ENCODE results near the gene YBX2.
A peak's percentile ranks its signal among the peaks of the same experiment; 100 is the strongest.

Gene YBX2

DNA sequence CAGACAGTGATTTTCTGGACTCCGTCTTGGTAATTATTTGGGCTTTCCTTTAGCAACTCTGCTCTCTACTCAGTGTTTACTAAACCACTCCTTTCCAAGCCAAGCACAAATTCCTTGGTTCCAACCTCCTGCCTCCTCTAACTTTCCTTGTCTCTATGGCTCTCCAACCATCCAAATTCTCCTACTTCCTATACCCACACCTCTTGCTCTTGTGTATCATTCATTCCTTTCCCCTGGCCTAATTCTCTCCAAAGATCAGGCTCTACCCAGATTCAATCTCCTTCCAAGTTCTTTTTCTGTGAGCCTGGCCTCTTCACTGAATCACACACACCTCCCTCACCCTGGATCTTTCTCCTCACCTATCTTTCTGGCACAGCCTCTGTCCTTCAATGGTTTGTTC, 33.6 kb upstream of the YBX2 start:
- Mint-ChIP-seq H3K36me3 (peaks cover 45% of the 10 kb centered on the region), H3K9me3 (no peaks in the 10 kb centered on the region), H3K27ac (peak overlapping the region; percentile 0), H3K4me1 (peaks cover 59% of the 10 kb centered on the region), H3K4me3 (peak overlapping the region; percentile 88)
- no peak for ATAC-seq
- no peak for DNase-seq (ENCODE audit: low spot score in 2 of 2)

DNA sequence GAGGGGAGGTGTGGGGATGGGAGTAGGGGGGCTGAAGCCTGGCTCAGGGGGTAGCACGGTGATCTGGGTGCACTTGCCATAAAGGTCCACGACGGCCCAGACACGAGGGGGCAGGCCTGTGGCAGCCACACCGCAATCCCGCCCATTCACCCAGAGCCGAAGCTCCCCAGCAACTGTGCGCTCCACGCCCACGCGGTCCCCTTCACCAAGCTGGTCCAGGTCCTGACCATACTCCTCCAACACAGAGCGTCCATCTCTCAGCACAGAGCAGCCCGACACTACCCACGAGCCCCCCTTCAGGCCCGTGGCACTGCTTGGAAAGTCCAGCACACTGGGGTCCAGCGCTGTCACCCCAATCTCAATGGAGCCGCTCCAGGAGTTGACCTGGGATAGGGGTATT, 33.1 kb upstream of the YBX2 start:
- H3K9me3 Mint-ChIP-seq, result no peaks in the 10 kb centered on the region
- peak overlapping the region; percentile 0 for H3K27ac Mint-ChIP-seq
- DNase-seq (ENCODE audit: low spot score in 2 of 2), result no peak
- H3K36me3 Mint-ChIP-seq, result peaks cover 50% of the 10 kb centered on the region
- H3K4me3 Mint-ChIP-seq, result peak overlapping the region; percentile 88
- no peak for ATAC-seq
- peaks cover 56% of the 10 kb centered on the region for H3K4me1 Mint-ChIP-seq

DNA sequence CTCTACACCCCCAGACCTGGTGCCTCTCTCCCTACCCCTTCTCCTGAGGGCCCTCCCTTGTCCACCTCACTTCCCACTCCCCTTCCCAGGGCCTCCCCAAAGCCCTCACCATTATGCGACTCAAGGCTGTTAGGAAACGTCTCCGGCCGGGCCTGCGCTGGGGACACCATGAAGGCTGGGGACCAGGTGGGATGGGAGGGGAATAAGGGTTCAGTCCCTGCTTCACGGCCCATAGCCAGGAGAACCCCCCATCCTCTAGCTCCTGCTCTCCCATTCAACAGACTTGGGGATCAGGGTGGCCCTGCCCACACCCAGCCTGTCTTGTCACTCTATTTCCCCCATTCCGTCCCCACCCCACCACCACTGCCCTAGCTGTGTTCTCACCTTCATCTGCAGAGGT, 32.6 kb upstream of the YBX2 start:
- Mint-ChIP-seq H3K36me3 (peaks cover 55% of the 10 kb centered on the region), H3K27ac (peak overlapping the region; percentile 0), H3K9me3 (no peaks in the 10 kb centered on the region), H3K4me1 (peaks cover 52% of the 10 kb centered on the region), H3K4me3 (peak overlapping the region; percentile 88)
- no peak for ATAC-seq
- DNase-seq (ENCODE audit: low spot score in 2 of 2), result no peak

DNA sequence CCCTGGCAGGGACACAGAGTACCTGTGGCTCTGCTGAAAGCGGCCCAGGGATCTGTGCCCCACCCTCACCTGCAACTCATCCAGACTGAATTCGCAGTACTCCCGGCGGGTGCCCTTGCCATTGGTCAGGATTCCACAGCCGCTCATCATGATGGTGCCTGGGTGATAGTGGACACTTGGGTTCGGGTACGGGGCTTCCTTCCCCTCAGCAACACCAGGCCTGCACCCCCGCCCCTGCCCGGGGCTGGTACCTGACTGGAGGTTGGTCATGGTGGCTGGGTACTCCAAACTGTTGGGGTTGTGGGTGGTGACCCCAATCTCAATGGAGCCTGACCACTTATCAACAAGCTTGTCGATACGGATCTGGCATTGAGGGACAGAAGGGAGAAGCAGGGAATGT, 31.7 kb upstream of the YBX2 start:
- peaks cover 63% of the 10 kb centered on the region for H3K36me3 Mint-ChIP-seq
- H3K27ac Mint-ChIP-seq, result no peak overlapping the region
- ATAC-seq, result no peak
- peaks cover 52% of the 10 kb centered on the region for H3K4me1 Mint-ChIP-seq
- H3K4me3 Mint-ChIP-seq, result no peak overlapping the region
- H3K9me3 Mint-ChIP-seq, result no peaks in the 10 kb centered on the region
- no peak for DNase-seq (ENCODE audit: low spot score in 2 of 2)

DNA sequence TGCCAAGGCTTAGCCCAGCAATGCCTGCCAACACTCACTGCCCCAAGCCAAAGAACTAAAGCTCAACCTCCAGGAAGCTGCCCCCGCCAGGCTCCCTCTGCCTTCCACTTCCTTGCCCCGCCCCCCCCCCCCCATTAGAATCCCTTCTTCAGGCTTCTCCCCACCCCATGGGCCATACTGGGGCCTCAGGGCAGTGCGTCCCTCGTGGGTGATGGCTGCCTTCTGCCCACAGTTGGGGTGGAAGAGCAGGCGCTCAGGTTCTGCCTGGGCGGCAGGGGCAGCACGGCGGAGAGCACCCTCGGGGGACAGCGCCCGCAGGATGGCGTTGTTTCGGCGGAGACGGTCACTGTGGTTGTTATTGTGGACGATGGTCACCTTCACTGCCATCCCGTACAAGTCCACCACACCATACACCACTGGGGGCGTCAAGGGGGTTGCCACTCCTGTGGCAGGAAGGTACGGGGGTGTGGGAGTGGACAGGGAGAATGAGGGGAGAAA, 30.6 kb upstream of the YBX2 start:
- no peak for DNase-seq (ENCODE audit: low spot score in 2 of 2)
- H3K36me3 Mint-ChIP-seq, result peaks cover 70% of the 10 kb centered on the region
- H3K9me3 Mint-ChIP-seq, result no peaks in the 10 kb centered on the region
- H3K27ac Mint-ChIP-seq, result peak overlapping the region; percentile 43
- ATAC-seq, result no peak
- H3K4me3 Mint-ChIP-seq, result no peak overlapping the region
- peaks cover 43% of the 10 kb centered on the region for H3K4me1 Mint-ChIP-seq

DNA sequence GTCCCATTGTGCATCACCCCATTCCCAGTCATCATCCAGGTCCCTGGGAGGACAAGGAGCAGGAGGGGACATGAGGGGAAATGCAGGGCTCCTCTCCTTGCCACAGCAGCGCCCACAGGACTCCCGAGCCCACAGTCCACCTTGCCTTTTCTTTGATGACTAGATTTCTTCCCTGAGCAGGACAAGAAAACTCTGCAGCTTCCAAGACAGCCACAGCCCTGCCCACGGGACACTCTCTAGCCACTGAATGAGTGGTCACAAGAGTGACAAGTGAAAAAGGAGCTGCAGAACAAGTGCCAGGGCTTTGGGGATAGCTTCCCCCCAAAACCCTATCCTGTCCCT, 30.0 kb upstream of the YBX2 start:
- no peak for DNase-seq (ENCODE audit: low spot score in 2 of 2)
- Mint-ChIP-seq H3K36me3 (peaks cover 70% of the 10 kb centered on the region), H3K27ac (no peak overlapping the region), H3K4me3 (no peak overlapping the region), H3K4me1 (peaks cover 37% of the 10 kb centered on the region), H3K9me3 (no peaks in the 10 kb centered on the region)
- ATAC-seq, result no peak

DNA sequence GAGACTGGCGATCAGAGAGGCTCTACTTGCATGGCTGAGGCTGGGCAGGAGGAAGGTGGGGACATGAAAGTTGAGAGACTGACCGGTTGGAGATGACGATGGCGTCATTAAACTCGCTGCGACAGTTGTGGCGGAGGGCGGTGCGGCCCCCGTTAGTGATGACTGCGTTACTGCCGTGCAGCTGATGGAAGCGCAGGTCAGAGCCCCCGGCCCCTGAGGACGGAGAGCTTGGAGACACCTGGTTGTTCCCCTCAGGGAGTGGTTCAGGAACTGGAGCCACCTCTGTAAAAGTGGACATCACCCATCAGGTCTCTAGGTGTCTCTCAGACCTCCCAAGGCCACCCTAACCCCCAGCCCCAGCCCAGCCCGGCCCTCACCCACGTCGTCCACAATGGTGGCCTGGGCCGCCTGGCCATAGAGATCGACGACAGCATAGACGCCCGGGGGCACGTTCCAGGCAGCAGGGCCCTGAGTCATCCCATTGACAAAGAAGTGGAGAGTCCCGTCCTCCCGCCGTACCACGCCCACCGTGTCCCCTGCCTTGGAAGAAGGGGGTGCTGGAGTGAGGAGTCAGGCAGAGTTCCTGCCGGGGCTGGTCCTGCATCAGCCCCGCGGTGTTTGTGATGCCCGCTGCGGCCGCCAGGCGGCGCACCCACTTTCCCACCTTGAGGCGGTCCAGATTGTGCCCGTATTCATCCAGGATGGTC, 29.4 kb upstream of the YBX2 start:
- H3K27ac Mint-ChIP-seq, result no peak overlapping the region
- no peaks in the 10 kb centered on the region for H3K9me3 Mint-ChIP-seq
- no peak overlapping the region for H3K4me3 Mint-ChIP-seq
- H3K4me1 Mint-ChIP-seq, result peaks cover 36% of the 10 kb centered on the region
- peaks cover 73% of the 10 kb centered on the region for H3K36me3 Mint-ChIP-seq
- peak; percentile 65 for ATAC-seq
- DNase-seq (ENCODE audit: low spot score in 2 of 2), result peak; percentile 72 to 89

DNA sequence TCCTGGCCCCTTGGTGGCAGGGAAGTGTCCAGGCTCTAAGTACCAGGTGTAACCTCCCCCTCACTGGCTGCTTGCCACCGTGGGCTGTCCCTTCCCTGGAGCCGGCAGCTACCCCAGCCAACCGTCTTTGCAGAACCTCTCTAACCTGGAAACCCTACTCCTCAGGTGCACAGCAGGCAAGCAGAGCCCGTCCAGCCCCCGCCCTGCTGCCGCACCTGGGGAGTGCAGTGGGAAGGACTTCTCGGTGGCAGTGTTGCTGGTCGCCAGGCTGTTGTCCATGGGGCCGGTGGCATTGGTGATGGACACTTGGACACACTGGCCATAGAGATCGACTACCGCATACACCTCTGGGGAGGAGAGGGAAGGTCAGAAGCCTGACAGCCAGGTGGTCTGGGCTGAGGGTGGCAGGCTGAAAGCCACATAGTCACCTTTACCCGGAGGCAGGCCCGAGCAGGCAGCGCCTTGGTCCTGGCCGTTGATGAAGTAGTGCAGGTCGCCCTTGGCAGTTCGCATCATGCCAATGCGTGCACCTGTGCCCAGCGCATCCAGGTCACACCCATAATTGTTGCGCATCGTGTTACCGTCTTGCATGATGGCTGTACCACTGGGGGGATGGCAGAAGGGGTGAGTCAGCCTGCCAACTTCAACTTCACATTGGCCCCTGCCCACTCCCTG, 28.2 kb upstream of the YBX2 start:
- Mint-ChIP-seq H3K36me3 (peaks cover 85% of the 10 kb centered on the region), H3K27ac (no peak overlapping the region), H3K9me3 (no peaks in the 10 kb centered on the region), H3K4me3 (no peak overlapping the region), H3K4me1 (peaks cover 23% of the 10 kb centered on the region)
- no peak for DNase-seq (ENCODE audit: low spot score in 2 of 2)
- no peak for ATAC-seq

DNA sequence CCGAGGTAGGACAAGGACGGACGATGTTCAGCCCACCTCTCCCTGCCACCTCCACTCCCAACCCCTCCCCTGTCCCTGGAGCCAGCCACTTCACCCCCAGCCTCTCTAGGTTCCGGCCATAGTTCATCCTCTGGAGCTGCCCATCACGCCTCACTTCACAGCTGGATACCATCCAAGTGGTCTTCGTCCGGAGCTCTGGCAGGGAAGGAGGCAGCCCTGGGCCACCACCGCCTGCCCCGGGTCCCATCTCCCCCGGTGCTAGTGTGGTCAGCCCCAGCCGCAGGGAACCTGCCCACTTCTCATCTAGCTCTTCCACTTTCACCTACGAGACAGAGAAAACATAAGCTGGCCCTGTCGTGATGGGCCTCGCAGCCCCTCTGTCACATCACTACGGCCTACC, 27.0 kb upstream of the YBX2 start:
- peaks cover 19% of the 10 kb centered on the region for H3K4me1 Mint-ChIP-seq
- peaks cover 87% of the 10 kb centered on the region for H3K36me3 Mint-ChIP-seq
- no peak overlapping the region for H3K27ac Mint-ChIP-seq

DNA sequence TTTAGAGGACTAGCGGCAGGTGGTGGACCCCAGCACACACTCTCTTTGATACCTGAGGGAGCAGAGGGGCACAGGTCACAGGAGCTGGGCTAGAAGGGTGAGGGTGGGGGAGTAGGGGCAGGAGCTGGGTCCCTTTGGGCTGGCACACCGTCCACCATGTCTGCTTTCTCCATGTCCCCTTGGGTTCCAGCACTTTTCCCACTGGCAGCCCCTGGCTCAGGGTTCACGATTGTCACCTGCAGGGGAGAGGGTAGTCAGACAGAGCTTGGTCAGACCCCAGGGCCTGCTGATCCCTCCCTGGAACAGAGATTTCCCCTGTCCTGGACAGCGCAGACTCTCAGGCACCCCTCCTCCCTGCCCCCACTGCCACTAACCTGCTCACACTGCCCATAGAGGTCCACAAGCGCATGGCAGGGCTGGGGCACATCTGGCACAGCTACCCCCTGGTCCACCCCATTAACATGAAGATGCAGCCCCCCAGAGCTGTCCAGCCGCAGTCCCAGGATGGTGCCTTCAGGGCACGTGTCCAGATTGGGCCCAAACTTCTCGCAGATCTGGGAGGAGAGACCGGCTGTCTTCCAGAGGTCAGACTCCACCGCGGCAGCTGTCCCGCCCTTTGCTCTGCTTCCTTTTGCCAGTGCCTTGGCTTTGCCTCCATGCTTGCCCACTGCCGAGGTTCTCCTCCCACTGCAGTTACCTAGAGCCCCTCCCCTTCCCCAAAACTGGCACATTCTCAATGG, 23.9 kb upstream of the YBX2 start:
- H3K4me1 Mint-ChIP-seq, result peaks cover 33% of the 10 kb centered on the region
- H3K9me3 Mint-ChIP-seq, result no peaks in the 10 kb centered on the region
- H3K27ac Mint-ChIP-seq, result peak overlapping the region; percentile 89
- ATAC-seq, result no peak
- DNase-seq (ENCODE audit: low spot score in 2 of 2), result no peak
- H3K36me3 Mint-ChIP-seq, result peaks cover 93% of the 10 kb centered on the region
- no peak overlapping the region for H3K4me3 Mint-ChIP-seq

More for the DNA sequence above, 27.0 kb upstream of the YBX2 start:
- no peak for ATAC-seq
- DNase-seq (ENCODE audit: low spot score in 2 of 2), result no peak
- no peaks in the 10 kb centered on the region for H3K9me3 Mint-ChIP-seq
- no peak overlapping the region for H3K4me3 Mint-ChIP-seq

DNA sequence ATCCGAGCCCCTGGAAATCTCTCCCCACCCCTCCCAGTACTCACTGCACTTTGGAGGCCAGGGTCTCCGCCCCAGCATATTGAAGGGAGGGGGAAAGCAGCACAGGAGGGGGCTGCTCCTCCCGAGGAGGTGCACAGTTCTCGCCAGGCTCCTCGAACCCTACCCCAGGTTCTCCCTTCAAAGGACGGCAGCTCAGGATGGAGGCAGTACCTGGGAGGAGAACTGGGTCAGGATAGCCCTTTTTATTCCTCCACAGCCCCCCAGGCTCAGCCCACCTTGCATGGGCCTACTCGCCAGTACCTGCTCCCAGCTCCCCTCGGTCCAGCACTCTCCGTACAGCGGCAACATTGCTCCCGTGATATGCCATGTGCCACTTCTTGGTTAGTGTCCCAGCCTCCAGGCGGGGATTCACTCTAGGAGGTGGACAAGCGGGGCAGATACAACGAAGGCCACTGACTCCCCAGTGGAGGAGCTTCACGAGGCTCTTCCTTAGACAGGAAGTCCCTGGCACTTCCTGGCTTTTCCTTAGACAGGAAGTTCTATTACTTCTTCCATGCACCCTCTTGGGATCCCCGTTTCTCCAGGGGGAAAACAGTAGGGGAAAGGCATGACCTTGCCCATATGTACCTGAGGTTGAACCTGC, 22.8 kb upstream of the YBX2 start:
- peak overlapping the region; percentile 66 for H3K27ac Mint-ChIP-seq
- peaks cover 43% of the 10 kb centered on the region for H3K4me1 Mint-ChIP-seq
- H3K36me3 Mint-ChIP-seq, result peaks cover 93% of the 10 kb centered on the region
- ATAC-seq, result no peak
- no peak for DNase-seq (ENCODE audit: low spot score in 2 of 2)
- no peaks in the 10 kb centered on the region for H3K9me3 Mint-ChIP-seq
- H3K4me3 Mint-ChIP-seq, result peak overlapping the region; percentile 39

DNA sequence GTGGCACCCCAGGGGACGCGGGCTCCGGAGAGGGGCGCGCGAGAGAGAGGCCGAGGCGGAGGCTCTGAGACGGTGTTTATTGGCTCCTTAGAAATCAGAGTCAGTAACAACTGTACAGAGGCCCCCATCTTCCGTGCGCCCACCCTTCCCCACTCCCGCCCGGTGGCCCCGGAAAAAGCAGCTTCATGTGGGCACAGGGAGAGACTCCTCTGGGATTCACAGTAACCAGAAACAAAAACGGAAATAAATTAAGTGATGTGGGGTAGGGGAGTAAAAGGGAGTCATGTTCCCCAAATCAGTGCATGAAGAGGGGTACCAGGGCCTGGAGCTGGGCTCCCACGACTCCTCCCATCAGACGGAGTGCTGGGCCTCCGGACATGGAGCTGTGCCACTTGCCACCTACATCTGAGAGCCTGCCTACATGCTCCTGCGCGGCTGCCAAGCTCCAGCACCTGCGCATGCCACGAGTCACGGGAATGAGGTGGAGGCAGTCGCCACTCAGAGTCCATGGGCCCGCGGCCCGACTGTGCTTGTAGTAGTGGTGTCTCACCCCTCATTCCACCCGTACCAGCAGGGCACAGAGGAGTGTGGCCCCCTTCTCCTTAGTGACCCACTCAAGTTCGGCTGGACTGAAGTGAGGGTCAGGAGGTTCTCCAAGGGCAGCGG, 21.3 kb upstream of the YBX2 start:
- H3K36me3 Mint-ChIP-seq, result peaks cover 93% of the 10 kb centered on the region
- ATAC-seq (no peak), DNase-seq (ENCODE audit: low spot score in 2 of 2) (no peak)
- peak overlapping the region; percentile 79 for H3K4me3 Mint-ChIP-seq
- peak overlapping the region; percentile 93 for H3K27ac Mint-ChIP-seq
- peaks cover 58% of the 10 kb centered on the region for H3K4me1 Mint-ChIP-seq
- H3K9me3 Mint-ChIP-seq, result no peaks in the 10 kb centered on the region

DNA sequence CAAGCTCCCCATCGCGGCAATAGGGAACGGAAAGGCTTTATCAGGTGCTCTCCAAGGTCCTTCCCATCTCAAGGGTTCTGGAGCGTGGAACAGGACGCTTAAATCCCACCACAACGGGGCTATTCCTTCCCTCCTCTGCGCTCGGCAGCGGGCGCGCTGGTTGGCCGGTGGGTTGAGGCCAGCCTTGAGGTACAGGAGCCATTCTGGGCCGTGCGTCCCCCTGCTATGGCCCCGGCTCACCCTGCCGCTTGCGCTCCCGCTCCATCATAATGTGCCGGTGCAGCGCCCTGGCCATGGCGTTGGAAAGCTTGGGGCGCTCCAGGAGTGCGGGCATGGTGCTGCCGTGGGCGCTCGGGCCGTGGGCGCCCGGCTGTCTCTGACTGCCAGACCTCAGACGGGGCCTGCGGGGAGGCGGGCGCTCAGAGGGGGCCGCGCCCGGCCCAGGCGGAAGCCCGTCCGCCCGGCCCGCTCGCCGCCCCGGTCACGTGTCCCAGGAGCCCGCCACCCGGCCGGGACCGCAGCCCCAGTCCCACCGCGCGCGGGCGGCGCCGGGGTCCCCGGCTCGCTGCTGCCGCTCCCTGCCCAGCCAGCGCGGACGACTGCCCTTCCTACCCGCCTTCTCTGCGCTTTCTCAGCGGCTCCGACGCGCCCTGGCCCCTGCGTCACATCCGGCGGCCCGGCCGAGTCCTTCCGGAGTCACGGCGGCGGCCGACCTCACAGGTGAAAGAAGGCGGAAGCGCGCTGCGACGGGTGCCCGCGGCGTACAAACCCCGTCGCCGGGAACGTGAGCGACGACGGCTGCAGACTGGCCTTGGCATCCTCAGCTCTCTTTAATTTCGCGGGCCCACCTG, 20.5 kb upstream of the YBX2 start, which contains the start of gene GPS2:
GPS2 (minus strand) TSS at position 642 of the 851 bp plus-strand sequence; CDS start at position 334, 308 bp downstream.
- peak within 1 kb of the TSS; percentile 93 for H3K27ac Mint-ChIP-seq
- peaks cover 65% of the 10 kb centered on the region for H3K4me1 Mint-ChIP-seq

More for the DNA sequence above, 20.5 kb upstream of the YBX2 start, which contains the start of gene GPS2:
- ATAC-seq (peak; percentile 93), DNase-seq (ENCODE audit: low spot score in 2 of 2) (peak; percentile 89 to 94)
- H3K36me3 Mint-ChIP-seq, result peaks cover 95% of the 10 kb centered on the region
- H3K4me3 Mint-ChIP-seq, result peak within 1 kb of the TSS; percentile 79
- H3K9me3 Mint-ChIP-seq, result no peaks in the 10 kb centered on the region
